SK-N-SH (cell line): ENCODE measurements around the gene POLR2C. TPM values are rescaled to one million over a fixed set of nuclear protein-coding genes. Genes with fewer than 3 reads are reported as not detected.

Experiments
- CTCF ChIA-PET: fragments of 300-600, 350-600 bp; formaldehyde crosslinking; extraction: SDS; loops from one replicate; lab custom pipeline; 2021; lab: Yijun Ruan, JAX
- POLR2A ChIA-PET: fragments of 350-600 bp; sonication (Branson Sonifier 250); formaldehyde crosslinking; extraction: SDS; loops from one replicate; lab custom pipeline; 2020; ENCODE audit warnings: antibody characterized with exemption, inconsistent platforms; lab: Yijun Ruan, JAX
- DNase-seq: peaks from one replicate; pipeline ENCODE4 v3.0.0; 2012
- H2AFZ ChIP-seq: fragments of 200-600 bp; sonication (generic); 2 replicates; pipeline ENCODE4 v1.8.1; 2016; ENCODE audit warnings: antibody characterized with exemption, mild to moderate bottlenecking, low read depth
- H3F3A ChIP-seq: fragments of 200-600 bp; sonication (generic); replicated peaks from 2 replicates; pipeline ENCODE3; 2016; ENCODE audit warnings: antibody characterized with exemption, mild to moderate bottlenecking; ENCODE audit not compliant: insufficient read depth
- H3K27ac ChIP-seq, 2 experiments: fragments of 200-500 bp in 1 of 2; fragments of 200-600 bp in 1 of 2; sonication (Bioruptor generic) in 1 of 2; sonication (generic), shearing (Covaris generic) in 1 of 2; 2 replicates each; pipeline versions ENCODE4 v1.5.1 to v1.6.1; 2014 to 2016; ENCODE audit warnings: low read depth in 2 of 2, inconsistent platforms in 1 of 2, low read length in 1 of 2, mild to moderate bottlenecking in 1 of 2, mixed read lengths in 1 of 2
- H3K27me3 ChIP-seq: fragments of 200-600 bp; sonication (generic), shearing (Covaris generic); 2 replicates; pipeline ENCODE4 v1.6.1; 2016; ENCODE audit warnings: mixed run types; ENCODE audit not compliant: insufficient read depth
- H3K36me3 ChIP-seq, 2 experiments: fragments of 200-500 bp in 1 of 2; fragments of 200-600 bp in 1 of 2; sonication (Bioruptor generic) in 1 of 2; sonication (generic) in 1 of 2; replicated peaks in 1 of 2; 2 replicates each; pipeline versions ENCODE3 to v1.5.1; 2014 to 2016; ENCODE audit warnings: low read length in 1 of 2, mild to moderate bottlenecking in 1 of 2; ENCODE audit not compliant: insufficient read depth in 2 of 2, control insufficient read depth in 1 of 2
- H3K4me1 ChIP-seq, 2 experiments: fragments of 200-500 bp in 1 of 2; fragments of 200-600 bp in 1 of 2; sonication (Bioruptor generic) in 1 of 2; sonication (generic), shearing (Covaris generic) in 1 of 2; 2 replicates each; pipeline versions ENCODE4 v1.5.1 to v1.6.1; 2014 to 2016; ENCODE audit warnings: low read depth in 1 of 2, low read length in 1 of 2, mixed run types in 1 of 2; ENCODE audit not compliant: insufficient read depth in 2 of 2, control insufficient read depth in 1 of 2
- H3K4me2 ChIP-seq: fragments of 200-600 bp; sonication (generic), shearing (Covaris generic); 2 replicates; pipeline ENCODE4 v1.6.1; 2017; ENCODE audit warnings: mixed run types
- H3K4me3 ChIP-seq, 2 experiments: fragments of 200-500 bp in 1 of 2; fragments of 200-600 bp in 1 of 2; sonication (Bioruptor generic) in 1 of 2; sonication (generic), shearing (Covaris generic) in 1 of 2; 2 replicates each; pipeline versions ENCODE4 v1.5.1 to v1.8.1; 2014 to 2016; ENCODE audit warnings: low read depth in 2 of 2, inconsistent platforms in 1 of 2, low read length in 1 of 2, mild to moderate bottlenecking in 1 of 2, mixed read lengths in 1 of 2, moderate library complexity in 1 of 2
- H3K79me2 ChIP-seq: fragments of 200-600 bp; sonication (generic); 2 replicates; pipeline ENCODE4 v1.8.1; 2017; ENCODE audit warnings: mild to moderate bottlenecking; ENCODE audit not compliant: insufficient read depth
- H3K9ac ChIP-seq: fragments of 200-600 bp; sonication (generic); 2 replicates; pipeline ENCODE4 v1.6.1; 2017; ENCODE audit warnings: mixed run types
- H3K9me2 ChIP-seq: fragments of 200-600 bp; sonication (generic); 2 replicates; pipeline ENCODE4 v1.6.1; 2017; ENCODE audit warnings: mixed run types
- H3K9me3 ChIP-seq: fragments of 200-600 bp; sonication (generic); 2 replicates; pipeline ENCODE4 v1.6.1; 2017; ENCODE audit warnings: mixed run types, mild to moderate bottlenecking, moderate library complexity
- H4K20me1 ChIP-seq: fragments of 200-600 bp; sonication (generic); 2 replicates; pipeline ENCODE4 v1.6.1; 2017; ENCODE audit warnings: mild to moderate bottlenecking, mixed run types; ENCODE audit not compliant: insufficient read depth
- ELF1 ChIP-seq: IDR thresholded peaks from 2 replicates; pipeline ENCODE4 v1.4.0; 2012
- EP300 ChIP-seq, 2 experiments: IDR thresholded peaks; 2 replicates each; pipeline versions ENCODE4 v1.4.0 to v1.6.1; 2012; ENCODE audit warnings: borderline replicate concordance in 1 of 2, low read depth in 1 of 2, low read length in 1 of 2
- EZH2phosphoT487 ChIP-seq: fragments of 200-600 bp; sonication (generic); IDR thresholded peaks from 2 replicates; pipeline ENCODE4 v1.6.1; 2017; ENCODE audit warnings: low read depth, mixed run types, mild to moderate bottlenecking, antibody characterized with exemption, moderate library complexity, borderline replicate concordance
- FOXJ3 ChIP-seq: sonication (generic); formaldehyde crosslinking; IDR thresholded peaks from 2 replicates; pipeline ENCODE4 v1.5.1; 2020; ENCODE audit warnings: mild to moderate bottlenecking, missing genetic modification reagents
- FOXM1 ChIP-seq: IDR thresholded peaks from 2 replicates; pipeline ENCODE4 v1.4.0; 2012; ENCODE audit warnings: low read depth, mild to moderate bottlenecking
- GABPA ChIP-seq: IDR thresholded peaks from 2 replicates; pipeline ENCODE4 v1.4.0; 2012; ENCODE audit warnings: low read depth, mild to moderate bottlenecking
- GATA2 ChIP-seq: sonication (generic); formaldehyde crosslinking; IDR thresholded peaks from 2 replicates; pipeline ENCODE4 v1.5.0; 2020; ENCODE audit warnings: mild to moderate bottlenecking, missing genetic modification reagents
- MEF2A ChIP-seq: IDR thresholded peaks from 2 replicates; pipeline ENCODE4 v1.4.0; 2012; ENCODE audit warnings: low read depth, borderline replicate concordance
- MXI1 ChIP-seq: IDR thresholded peaks from 2 replicates; pipeline ENCODE4 v1.6.1; 2012; ENCODE audit warnings: mild to moderate bottlenecking, low read depth, low read length, improper control_type of control experiment
- NFIC ChIP-seq: IDR thresholded peaks from 2 replicates; pipeline ENCODE4 v1.4.0; 2012; ENCODE audit warnings: borderline replicate concordance
- POLR2AphosphoS5 ChIP-seq: IDR thresholded peaks from 2 replicates; pipeline ENCODE4 v1.6.1; 2012; ENCODE audit warnings: low read depth, low read length
- RAD21 ChIP-seq: IDR thresholded peaks from 2 replicates; pipeline ENCODE4 v1.6.1; 2012; ENCODE audit warnings: mild to moderate bottlenecking, low read length
- RXRA ChIP-seq: IDR thresholded peaks from 2 replicates; pipeline ENCODE4 v1.4.0; 2012; ENCODE audit warnings: low read depth, mild to moderate bottlenecking, borderline replicate concordance
- SIN3A ChIP-seq: IDR thresholded peaks from 2 replicates; pipeline ENCODE4 v1.6.1; 2012; ENCODE audit warnings: low read depth, mild to moderate bottlenecking, low read length, moderate library complexity, borderline replicate concordance
- TEAD4 ChIP-seq: IDR thresholded peaks from 2 replicates; pipeline ENCODE4 v1.4.0; 2012; ENCODE audit warnings: mild to moderate bottlenecking, borderline replicate concordance; ENCODE audit not compliant: insufficient read depth
- WGBS: methylation state at CpG from one replicate; pipeline ENCODE4 v1.1.6; 2017; ENCODE audit warnings: low lambda C conversion rate; 5-methylcytosine and 5-hydroxymethylcytosine counted together
- polyA plus RNA-seq, 3 experiments: library from polyadenylated mRNA; depleted of rRNA; stranded (reverse); fragments of >200 nt; gene quantifications; 2 replicates each; pipeline ENCODE4 v1.2.3, GENCODE V29; 2012
- TF ChIP-seq, protein P1 (sequence below): IDR thresholded peaks from 2 replicates; pipeline ENCODE4 v1.4.0; 2012; ENCODE audit warnings: low read depth
- TF ChIP-seq, protein P2 (sequence below): fragments of 200-600 bp; sonication (generic); IDR thresholded peaks from 2 replicates; pipeline ENCODE4 v1.6.1; 2017; ENCODE audit warnings: antibody characterized with exemption, mild to moderate bottlenecking, moderate library complexity
- TF ChIP-seq, protein P3 (sequence below): fragments of 150-350 bp; IDR thresholded peaks from 2 replicates; pipeline ENCODE4 v1.6.1; 2017; ENCODE audit warnings: antibody characterized with exemption, low read length, low read depth, borderline replicate concordance
- TF ChIP-seq, protein P4 (sequence below): IDR thresholded peaks from 2 replicates; pipeline ENCODE4 v1.6.1; 2012; ENCODE audit warnings: mild to moderate bottlenecking, low read depth, low read length, moderate library complexity

Gene POLR2C
- polyA plus RNA-seq, 1 of the 3 experiments (the other 2 are of a cell fraction), result 160 TPM

DNA sequence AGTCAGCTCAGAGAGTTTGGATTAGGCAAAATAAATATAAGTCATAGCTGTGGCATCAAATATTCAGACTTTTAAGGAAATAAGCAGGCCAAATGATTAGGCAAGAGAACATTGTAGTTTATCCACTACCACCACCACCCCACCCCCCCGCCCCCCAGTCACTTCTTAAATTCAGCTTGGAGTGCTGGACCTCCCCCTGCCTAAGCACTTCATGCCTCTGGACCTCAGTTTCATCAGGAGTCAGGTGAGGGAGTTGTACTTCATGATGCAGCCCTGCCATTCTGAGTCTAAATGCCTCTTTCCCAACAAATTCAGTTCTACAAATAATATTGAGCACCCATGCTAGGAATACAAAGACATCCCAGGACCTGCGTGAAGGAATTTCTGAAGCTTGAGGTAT is 2.0 kb downstream of the POLR2C start (continued):
- TF ChIP-seq, protein P1, sequence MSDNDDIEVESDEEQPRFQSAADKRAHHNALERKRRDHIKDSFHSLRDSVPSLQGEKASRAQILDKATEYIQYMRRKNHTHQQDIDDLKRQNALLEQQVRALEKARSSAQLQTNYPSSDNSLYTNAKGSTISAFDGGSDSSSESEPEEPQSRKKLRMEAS, result no peak
- TF ChIP-seq TEAD4 (no peak), GATA2 (CRISPR knock-in tag) (no peak), MEF2A (no peak)
- TF ChIP-seq, protein P2, sequence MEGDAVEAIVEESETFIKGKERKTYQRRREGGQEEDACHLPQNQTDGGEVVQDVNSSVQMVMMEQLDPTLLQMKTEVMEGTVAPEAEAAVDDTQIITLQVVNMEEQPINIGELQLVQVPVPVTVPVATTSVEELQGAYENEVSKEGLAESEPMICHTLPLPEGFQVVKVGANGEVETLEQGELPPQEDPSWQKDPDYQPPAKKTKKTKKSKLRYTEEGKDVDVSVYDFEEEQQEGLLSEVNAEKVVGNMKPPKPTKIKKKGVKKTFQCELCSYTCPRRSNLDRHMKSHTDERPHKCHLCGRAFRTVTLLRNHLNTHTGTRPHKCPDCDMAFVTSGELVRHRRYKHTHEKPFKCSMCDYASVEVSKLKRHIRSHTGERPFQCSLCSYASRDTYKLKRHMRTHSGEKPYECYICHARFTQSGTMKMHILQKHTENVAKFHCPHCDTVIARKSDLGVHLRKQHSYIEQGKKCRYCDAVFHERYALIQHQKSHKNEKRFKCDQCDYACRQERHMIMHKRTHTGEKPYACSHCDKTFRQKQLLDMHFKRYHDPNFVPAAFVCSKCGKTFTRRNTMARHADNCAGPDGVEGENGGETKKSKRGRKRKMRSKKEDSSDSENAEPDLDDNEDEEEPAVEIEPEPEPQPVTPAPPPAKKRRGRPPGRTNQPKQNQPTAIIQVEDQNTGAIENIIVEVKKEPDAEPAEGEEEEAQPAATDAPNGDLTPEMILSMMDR, result no peak

DNA sequence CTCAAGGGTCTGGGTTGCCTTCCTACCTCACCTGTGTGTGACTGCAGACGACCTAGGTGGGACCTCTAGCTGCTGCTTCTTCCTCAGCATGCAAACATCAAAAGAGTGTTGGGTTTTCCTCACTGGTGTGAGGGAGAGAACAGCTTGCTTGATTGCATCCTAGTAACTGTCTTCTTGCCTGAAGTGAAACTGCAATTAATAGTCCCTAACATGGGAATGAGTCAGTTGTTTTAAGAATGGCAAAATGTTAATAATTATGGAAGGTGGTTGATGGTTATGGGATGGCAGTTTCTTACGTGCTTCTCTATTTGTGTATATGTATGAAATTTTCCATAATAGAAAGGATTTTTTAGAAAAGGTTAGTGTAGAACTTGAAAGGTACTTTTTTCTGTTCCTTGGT is 5.9 kb downstream of the POLR2C start:
- 98% methylated on average over 2 of the region's 2 CpGs for WGBS
- peaks cover 26% of the 10 kb centered on the region for H3K79me2 ChIP-seq
- H3K4me3 ChIP-seq, result no peak overlapping the region
- H3K36me3 ChIP-seq, result peaks cover 62 to 85% of the 10 kb centered on the region in 2 experiments
- CTCF ChIA-PET, result interaction anchor here (0.6 to 21.0 kb wide), 4 partner anchors 8 to 51 kb away, joined by 3 to 354 read pairs (median 26); no protein-coding TSS in a partner anchor
- DNase-seq, result no peak
- no peak for TF ChIP-seq FOXM1
- TF ChIP-seq MEF2A, result no peak
- TF ChIP-seq SIN3A, result no peak
- no peak for TF ChIP-seq RXRA
- TF ChIP-seq EP300 (IDR thresholded peaks at IDR 0.05; ENCODE audit: borderline replicate concordance in 1 of 2, low read depth in 1 of 2, low read length in 1 of 2), result no peak
- no peak for TF ChIP-seq FOXJ3
- no peak for TF ChIP-seq GABPA
- TF ChIP-seq MXI1, result no peak
- TF ChIP-seq, protein P3, sequence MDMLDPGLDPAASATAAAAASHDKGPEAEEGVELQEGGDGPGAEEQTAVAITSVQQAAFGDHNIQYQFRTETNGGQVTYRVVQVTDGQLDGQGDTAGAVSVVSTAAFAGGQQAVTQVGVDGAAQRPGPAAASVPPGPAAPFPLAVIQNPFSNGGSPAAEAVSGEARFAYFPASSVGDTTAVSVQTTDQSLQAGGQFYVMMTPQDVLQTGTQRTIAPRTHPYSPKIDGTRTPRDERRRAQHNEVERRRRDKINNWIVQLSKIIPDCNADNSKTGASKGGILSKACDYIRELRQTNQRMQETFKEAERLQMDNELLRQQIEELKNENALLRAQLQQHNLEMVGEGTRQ, result no peak
- TF ChIP-seq TEAD4, result no peak
- no peak for TF ChIP-seq NFIC
- TF ChIP-seq, protein P4, sequence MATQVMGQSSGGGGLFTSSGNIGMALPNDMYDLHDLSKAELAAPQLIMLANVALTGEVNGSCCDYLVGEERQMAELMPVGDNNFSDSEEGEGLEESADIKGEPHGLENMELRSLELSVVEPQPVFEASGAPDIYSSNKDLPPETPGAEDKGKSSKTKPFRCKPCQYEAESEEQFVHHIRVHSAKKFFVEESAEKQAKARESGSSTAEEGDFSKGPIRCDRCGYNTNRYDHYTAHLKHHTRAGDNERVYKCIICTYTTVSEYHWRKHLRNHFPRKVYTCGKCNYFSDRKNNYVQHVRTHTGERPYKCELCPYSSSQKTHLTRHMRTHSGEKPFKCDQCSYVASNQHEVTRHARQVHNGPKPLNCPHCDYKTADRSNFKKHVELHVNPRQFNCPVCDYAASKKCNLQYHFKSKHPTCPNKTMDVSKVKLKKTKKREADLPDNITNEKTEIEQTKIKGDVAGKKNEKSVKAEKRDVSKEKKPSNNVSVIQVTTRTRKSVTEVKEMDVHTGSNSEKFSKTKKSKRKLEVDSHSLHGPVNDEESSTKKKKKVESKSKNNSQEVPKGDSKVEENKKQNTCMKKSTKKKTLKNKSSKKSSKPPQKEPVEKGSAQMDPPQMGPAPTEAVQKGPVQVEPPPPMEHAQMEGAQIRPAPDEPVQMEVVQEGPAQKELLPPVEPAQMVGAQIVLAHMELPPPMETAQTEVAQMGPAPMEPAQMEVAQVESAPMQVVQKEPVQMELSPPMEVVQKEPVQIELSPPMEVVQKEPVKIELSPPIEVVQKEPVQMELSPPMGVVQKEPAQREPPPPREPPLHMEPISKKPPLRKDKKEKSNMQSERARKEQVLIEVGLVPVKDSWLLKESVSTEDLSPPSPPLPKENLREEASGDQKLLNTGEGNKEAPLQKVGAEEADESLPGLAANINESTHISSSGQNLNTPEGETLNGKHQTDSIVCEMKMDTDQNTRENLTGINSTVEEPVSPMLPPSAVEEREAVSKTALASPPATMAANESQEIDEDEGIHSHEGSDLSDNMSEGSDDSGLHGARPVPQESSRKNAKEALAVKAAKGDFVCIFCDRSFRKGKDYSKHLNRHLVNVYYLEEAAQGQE, result no peak
- no peak for TF ChIP-seq GATA2 (CRISPR knock-in tag)
- TF ChIP-seq EZH2phosphoT487, result no peak
- TF ChIP-seq POLR2AphosphoS5, result no peak
- TF ChIP-seq ELF1, result no peak
- TF ChIP-seq, protein P1, result no peak
- no peak for TF ChIP-seq RAD21
- TF ChIP-seq, all 33 proteins: peak for 0
- Histone ChIP-seq H3K4me2 (no peak overlapping the region), H3K9me3 (no peaks in the 10 kb centered on the region), H3K27ac (no peak overlapping the region), H2AFZ (no peak overlapping the region), H3K9me2 (no peaks in the 10 kb centered on the region), H3F3A (peaks cover 4% of the 10 kb centered on the region), H4K20me1 (0 out of 2 replicates have a peak, but pooled peaks cover 3% of the 10 kb centered on the region), H3K27me3 (no peaks in the 10 kb centered on the region), H3K9ac (no peak overlapping the region), H3K4me1 (peaks cover 8 to 51% of the 10 kb centered on the region in 2 experiments; a peak in 2 of 4 replicates)
- POLR2A ChIA-PET, result no interaction called here
